ENCODE measurements around the gene ANKRD18B.
"Not testable (repeated sequence)": the region's sequence is repeated elsewhere in the genome, so short reads cannot be mapped to it uniquely, and the experiment has no call there.

The ANKRD18B gene

GRCh38 chr9:33523397-33524305, at the start of gene ANKRD18B:
ANKRD18B (plus strand) TSS chr9:33524251; CDS start chr9:33524490, 239 bp downstream.
- DNase-seq = peak; percentile 33

GRCh38 chr9:33475357-33475756, 48.7 kb upstream of the ANKRD18B start:
- DNase-seq = no peak

- DNase-seq = no peak
These were observed 47.5 kb upstream of the ANKRD18B start for GRCh38 chr9:33476503-33476902.

- peak; percentile 28 for DNase-seq
These were observed 43.9 kb upstream of the ANKRD18B start for GRCh38 chr9:33480106-33480505.

GRCh38 chr9:33480976-33481375, 43.1 kb upstream of the ANKRD18B start:
- DNase-seq = no peak

- not testable (repeated sequence) for DNase-seq
These were observed 38.7 kb upstream of the ANKRD18B start for GRCh38 chr9:33485312-33485711.

- DNase-seq = peak; percentile 90
These were observed 35.0 kb upstream of the ANKRD18B start for GRCh38 chr9:33489066-33489465.

GRCh38 chr9:33493819-33494218, 30.2 kb upstream of the ANKRD18B start:
- not testable (repeated sequence) for DNase-seq

- DNase-seq = no peak
These were observed 25.7 kb upstream of the ANKRD18B start for GRCh38 chr9:33498387-33498786.

- peak; percentile 97 for DNase-seq
These were observed 17.3 kb upstream of the ANKRD18B start for GRCh38 chr9:33506626-33507370.

GRCh38 chr9:33510262-33511183, 13.5 kb upstream of the ANKRD18B start:
- peak; percentile 57 for DNase-seq

- DNase-seq = not testable (repeated sequence)
These were observed 12.9 kb upstream of the ANKRD18B start for GRCh38 chr9:33511184-33511517.

GRCh38 chr9:33512535-33512934, 11.5 kb upstream of the ANKRD18B start:
- DNase-seq = not testable (repeated sequence)

GRCh38 chr9:33515342-33515995, 8.6 kb upstream of the ANKRD18B start:
- DNase-seq = not testable (repeated sequence)

GRCh38 chr9:33516397-33516796, 7.7 kb upstream of the ANKRD18B start:
- DNase-seq = not testable (repeated sequence)

- DNase-seq = peak; percentile 51
These were observed 6.7 kb upstream of the ANKRD18B start for GRCh38 chr9:33517373-33517772.

- DNase-seq = peak; percentile 53
These were observed 6.0 kb upstream of the ANKRD18B start for GRCh38 chr9:33517934-33518577.

- not testable (repeated sequence) for DNase-seq
These were observed 2.2 kb upstream of the ANKRD18B start for GRCh38 chr9:33521861-33522260.

- no peak for DNase-seq
These were observed 376 bp downstream of the ANKRD18B start for GRCh38 chr9:33524306-33524947.

GRCh38 chr9:33528069-33528468, 4.0 kb downstream of the ANKRD18B start:
- not testable (repeated sequence) for DNase-seq

GRCh38 chr9:33533958-33534357, 9.9 kb downstream of the ANKRD18B start:
- not testable (repeated sequence) for DNase-seq
